Measurements from ENCODE around the gene LMTK2. TPM values are rescaled to one million over a fixed set of nuclear protein-coding genes. Genes with fewer than 3 reads are reported as not detected.

The LMTK2 gene
- total and polyA plus RNA-seq, 2 experiments from 2014 or later = 6.1 to 30.8 TPM

DNA sequence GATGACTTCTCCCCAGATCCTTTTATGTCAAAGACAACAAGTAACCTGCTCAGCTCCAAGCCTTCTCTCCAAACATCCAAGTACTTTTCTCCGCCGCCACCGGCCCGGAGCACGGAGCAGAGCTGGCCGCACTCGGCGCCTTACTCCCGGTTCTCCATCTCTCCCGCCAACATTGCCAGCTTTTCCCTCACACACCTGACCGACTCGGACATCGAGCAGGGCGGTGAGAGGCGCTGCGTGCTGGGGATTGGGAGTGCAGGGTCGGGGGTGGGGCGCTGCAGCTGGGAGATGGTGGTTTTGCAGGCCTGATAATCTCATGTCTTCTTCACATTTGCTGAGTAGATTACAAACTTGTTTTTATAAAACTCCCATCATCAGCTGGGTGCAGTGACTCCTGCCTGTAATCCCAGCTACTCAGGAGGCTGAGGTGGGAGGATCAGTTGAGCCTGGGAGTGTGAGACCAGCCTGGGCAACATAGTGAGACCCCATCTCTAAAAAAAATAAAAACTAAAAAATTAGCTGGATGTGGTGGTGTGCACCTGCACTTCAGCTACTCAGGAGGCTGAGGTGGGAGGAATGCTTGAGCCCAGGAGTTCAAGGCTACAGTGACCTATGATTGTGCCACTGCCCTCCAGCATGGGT lies 97.4 kb downstream of the LMTK2 start:
- no peaks in the 10 kb centered on the region for H3K27me3 ChIP-seq (ENCODE audit: insufficient read depth)
- H3K4me3 ChIP-seq = no peak overlapping the region
- no peak overlapping the region for H3K27ac Mint-ChIP-seq
- peaks cover 4% of the 10 kb centered on the region for H3K27me3 Mint-ChIP-seq (ENCODE audit: insufficient read depth, low read depth, poor library complexity)
- ATAC-seq = no peak
- H3K4me1 ChIP-seq (ENCODE audit: insufficient read depth) = no peaks in the 10 kb centered on the region
- H3K79me2 ChIP-seq (replicated peaks; ENCODE audit: insufficient read depth) = peaks cover 31% of the 10 kb centered on the region
- H4K20me1 ChIP-seq (replicated peaks; ENCODE audit: insufficient read depth) = no peaks in the 10 kb centered on the region; the same call in 1 of the 2 replicates
- H3K4me1 Mint-ChIP-seq = no peaks in the 10 kb centered on the region
- no peak overlapping the region for H3K4me2 ChIP-seq
- TF ChIP-seq, protein P1, sequence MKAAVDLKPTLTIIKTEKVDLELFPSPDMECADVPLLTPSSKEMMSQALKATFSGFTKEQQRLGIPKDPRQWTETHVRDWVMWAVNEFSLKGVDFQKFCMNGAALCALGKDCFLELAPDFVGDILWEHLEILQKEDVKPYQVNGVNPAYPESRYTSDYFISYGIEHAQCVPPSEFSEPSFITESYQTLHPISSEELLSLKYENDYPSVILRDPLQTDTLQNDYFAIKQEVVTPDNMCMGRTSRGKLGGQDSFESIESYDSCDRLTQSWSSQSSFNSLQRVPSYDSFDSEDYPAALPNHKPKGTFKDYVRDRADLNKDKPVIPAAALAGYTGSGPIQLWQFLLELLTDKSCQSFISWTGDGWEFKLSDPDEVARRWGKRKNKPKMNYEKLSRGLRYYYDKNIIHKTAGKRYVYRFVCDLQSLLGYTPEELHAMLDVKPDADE (IDR thresholded peaks at IDR 0.05) = no peak
- TF ChIP-seq, protein P2, sequence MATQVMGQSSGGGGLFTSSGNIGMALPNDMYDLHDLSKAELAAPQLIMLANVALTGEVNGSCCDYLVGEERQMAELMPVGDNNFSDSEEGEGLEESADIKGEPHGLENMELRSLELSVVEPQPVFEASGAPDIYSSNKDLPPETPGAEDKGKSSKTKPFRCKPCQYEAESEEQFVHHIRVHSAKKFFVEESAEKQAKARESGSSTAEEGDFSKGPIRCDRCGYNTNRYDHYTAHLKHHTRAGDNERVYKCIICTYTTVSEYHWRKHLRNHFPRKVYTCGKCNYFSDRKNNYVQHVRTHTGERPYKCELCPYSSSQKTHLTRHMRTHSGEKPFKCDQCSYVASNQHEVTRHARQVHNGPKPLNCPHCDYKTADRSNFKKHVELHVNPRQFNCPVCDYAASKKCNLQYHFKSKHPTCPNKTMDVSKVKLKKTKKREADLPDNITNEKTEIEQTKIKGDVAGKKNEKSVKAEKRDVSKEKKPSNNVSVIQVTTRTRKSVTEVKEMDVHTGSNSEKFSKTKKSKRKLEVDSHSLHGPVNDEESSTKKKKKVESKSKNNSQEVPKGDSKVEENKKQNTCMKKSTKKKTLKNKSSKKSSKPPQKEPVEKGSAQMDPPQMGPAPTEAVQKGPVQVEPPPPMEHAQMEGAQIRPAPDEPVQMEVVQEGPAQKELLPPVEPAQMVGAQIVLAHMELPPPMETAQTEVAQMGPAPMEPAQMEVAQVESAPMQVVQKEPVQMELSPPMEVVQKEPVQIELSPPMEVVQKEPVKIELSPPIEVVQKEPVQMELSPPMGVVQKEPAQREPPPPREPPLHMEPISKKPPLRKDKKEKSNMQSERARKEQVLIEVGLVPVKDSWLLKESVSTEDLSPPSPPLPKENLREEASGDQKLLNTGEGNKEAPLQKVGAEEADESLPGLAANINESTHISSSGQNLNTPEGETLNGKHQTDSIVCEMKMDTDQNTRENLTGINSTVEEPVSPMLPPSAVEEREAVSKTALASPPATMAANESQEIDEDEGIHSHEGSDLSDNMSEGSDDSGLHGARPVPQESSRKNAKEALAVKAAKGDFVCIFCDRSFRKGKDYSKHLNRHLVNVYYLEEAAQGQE (IDR thresholded peaks at IDR 0.05; ENCODE audit: unreplicated experiment) = no peak
- no peak for TF ChIP-seq STAT1 (IDR thresholded peaks at IDR 0.05; ENCODE audit: unreplicated experiment)
- TF ChIP-seq, protein P3, sequence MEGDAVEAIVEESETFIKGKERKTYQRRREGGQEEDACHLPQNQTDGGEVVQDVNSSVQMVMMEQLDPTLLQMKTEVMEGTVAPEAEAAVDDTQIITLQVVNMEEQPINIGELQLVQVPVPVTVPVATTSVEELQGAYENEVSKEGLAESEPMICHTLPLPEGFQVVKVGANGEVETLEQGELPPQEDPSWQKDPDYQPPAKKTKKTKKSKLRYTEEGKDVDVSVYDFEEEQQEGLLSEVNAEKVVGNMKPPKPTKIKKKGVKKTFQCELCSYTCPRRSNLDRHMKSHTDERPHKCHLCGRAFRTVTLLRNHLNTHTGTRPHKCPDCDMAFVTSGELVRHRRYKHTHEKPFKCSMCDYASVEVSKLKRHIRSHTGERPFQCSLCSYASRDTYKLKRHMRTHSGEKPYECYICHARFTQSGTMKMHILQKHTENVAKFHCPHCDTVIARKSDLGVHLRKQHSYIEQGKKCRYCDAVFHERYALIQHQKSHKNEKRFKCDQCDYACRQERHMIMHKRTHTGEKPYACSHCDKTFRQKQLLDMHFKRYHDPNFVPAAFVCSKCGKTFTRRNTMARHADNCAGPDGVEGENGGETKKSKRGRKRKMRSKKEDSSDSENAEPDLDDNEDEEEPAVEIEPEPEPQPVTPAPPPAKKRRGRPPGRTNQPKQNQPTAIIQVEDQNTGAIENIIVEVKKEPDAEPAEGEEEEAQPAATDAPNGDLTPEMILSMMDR (conservative IDR thresholded peaks at IDR 0.05; ENCODE audit: low read depth in 2 of 2) = no peak
- no peak for TF ChIP-seq EZH2phosphoT487 (IDR thresholded peaks at IDR 0.05; ENCODE audit: unreplicated experiment)
- no peak for TF ChIP-seq NANOG (IDR thresholded peaks at IDR 0.05; ENCODE audit: borderline replicate concordance)
- TF ChIP-seq CREB1 (CRISPR knock-in tag; IDR thresholded peaks at IDR 0.05; ENCODE audit: low read depth) = no peak
- no peak for TF ChIP-seq JUNB (IDR thresholded peaks at IDR 0.05; ENCODE audit: unreplicated experiment)
- TF ChIP-seq EZH2 (IDR thresholded peaks at IDR 0.05; ENCODE audit: low read depth, unreplicated experiment) = no peak
- TF ChIP-seq, protein P4, sequence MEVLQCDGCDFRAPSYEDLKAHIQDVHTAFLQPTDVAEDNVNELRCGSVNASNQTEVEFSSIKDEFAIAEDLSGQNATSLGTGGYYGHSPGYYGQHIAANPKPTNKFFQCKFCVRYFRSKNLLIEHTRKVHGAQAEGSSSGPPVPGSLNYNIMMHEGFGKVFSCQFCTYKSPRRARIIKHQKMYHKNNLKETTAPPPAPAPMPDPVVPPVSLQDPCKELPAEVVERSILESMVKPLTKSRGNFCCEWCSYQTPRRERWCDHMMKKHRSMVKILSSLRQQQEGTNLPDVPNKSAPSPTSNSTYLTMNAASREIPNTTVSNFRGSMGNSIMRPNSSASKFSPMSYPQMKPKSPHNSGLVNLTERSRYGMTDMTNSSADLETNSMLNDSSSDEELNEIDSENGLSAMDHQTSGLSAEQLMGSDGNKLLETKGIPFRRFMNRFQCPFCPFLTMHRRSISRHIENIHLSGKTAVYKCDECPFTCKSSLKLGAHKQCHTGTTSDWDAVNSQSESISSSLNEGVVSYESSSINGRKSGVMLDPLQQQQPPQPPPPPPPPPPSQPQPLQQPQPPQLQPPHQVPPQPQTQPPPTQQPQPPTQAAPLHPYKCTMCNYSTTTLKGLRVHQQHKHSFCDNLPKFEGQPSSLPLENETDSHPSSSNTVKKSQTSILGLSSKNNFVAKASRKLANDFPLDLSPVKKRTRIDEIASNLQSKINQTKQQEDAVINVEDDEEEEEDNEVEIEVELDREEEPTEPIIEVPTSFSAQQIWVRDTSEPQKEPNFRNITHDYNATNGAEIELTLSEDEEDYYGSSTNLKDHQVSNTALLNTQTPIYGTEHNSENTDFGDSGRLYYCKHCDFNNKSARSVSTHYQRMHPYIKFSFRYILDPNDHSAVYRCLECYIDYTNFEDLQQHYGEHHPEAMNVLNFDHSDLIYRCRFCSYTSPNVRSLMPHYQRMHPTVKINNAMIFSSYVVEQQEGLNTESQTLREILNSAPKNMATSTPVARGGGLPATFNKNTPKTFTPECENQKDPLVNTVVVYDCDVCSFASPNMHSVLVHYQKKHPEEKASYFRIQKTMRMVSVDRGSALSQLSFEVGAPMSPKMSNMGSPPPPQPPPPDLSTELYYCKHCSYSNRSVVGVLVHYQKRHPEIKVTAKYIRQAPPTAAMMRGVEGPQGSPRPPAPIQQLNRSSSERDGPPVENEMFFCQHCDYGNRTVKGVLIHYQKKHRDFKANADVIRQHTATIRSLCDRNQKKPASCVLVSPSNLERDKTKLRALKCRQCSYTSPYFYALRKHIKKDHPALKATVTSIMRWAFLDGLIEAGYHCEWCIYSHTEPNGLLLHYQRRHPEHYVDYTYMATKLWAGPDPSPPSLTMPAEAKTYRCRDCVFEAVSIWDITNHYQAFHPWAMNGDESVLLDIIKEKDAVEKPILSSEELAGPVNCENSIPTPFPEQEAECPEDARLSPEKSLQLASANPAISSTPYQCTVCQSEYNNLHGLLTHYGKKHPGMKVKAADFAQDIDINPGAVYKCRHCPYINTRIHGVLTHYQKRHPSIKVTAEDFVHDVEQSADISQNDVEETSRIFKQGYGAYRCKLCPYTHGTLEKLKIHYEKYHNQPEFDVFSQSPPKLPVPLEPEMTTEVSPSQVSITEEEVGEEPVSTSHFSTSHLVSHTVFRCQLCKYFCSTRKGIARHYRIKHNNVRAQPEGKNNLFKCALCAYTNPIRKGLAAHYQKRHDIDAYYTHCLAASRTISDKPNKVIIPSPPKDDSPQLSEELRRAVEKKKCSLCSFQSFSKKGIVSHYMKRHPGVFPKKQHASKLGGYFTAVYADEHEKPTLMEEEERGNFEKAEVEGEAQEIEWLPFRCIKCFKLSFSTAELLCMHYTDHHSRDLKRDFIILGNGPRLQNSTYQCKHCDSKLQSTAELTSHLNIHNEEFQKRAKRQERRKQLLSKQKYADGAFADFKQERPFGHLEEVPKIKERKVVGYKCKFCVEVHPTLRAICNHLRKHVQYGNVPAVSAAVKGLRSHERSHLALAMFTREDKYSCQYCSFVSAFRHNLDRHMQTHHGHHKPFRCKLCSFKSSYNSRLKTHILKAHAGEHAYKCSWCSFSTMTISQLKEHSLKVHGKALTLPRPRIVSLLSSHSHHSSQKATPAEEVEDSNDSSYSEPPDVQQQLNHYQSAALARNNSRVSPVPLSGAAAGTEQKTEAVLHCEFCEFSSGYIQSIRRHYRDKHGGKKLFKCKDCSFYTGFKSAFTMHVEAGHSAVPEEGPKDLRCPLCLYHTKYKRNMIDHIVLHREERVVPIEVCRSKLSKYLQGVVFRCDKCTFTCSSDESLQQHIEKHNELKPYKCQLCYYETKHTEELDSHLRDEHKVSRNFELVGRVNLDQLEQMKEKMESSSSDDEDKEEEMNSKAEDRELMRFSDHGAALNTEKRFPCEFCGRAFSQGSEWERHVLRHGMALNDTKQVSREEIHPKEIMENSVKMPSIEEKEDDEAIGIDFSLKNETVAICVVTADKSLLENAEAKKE (CRISPR knock-in tag; IDR thresholded peaks at IDR 0.05) = no peak
- TF ChIP-seq POLR2AphosphoS5 (IDR thresholded peaks at IDR 0.05; ENCODE audit: low read depth) = no peak
- TF ChIP-seq ZNF331 (CRISPR knock-in tag; IDR thresholded peaks at IDR 0.05; ENCODE audit: low read depth) = no peak
- no peak for TF ChIP-seq ZNF114 (CRISPR knock-in tag; IDR thresholded peaks at IDR 0.05)
- no peaks in the 10 kb centered on the region; the same call in 2 of the 3 replicates for H3K9me3 Mint-ChIP-seq
- no peak overlapping the region for H3K27ac ChIP-seq (ENCODE audit: low read depth)
- H3K36me3 Mint-ChIP-seq (ENCODE audit: low read depth) = peaks cover 22% of the 10 kb centered on the region
- no peak overlapping the region for H3K4me3 Mint-ChIP-seq
- no peaks in the 10 kb centered on the region for H3K9me2 ChIP-seq (ENCODE audit: insufficient read depth)
- H3F3A ChIP-seq (replicated peaks; ENCODE audit: low read depth) = no peaks in the 10 kb centered on the region
- DNase-seq (ENCODE audit: low spot score) = no peak
- no peaks in the 10 kb centered on the region for H3K36me3 ChIP-seq (ENCODE audit: insufficient read depth)
- no peak overlapping the region for H2AFZ ChIP-seq
